Activated naive CD4-positive, alpha-beta T cell treated with anti-CD3 and anti-CD28 coated beads, Interleukin-2, amount 50 U/mL, for 24 hours (primary cell): ENCODE results near the gene GIMAP1.

Source experiments
- H3K27ac Mint-ChIP-seq: one replicate; pipeline ENCODE4 v1.8.0; 2021; ENCODE audit warnings: mild to moderate bottlenecking, mixed read lengths
- H3K27me3 Mint-ChIP-seq: one replicate; pipeline ENCODE4 v1.8.0; 2021; ENCODE audit warnings: mixed read lengths
- H3K36me3 Mint-ChIP-seq: one replicate; pipeline ENCODE4 v1.8.0; 2021; ENCODE audit warnings: mixed read lengths
- H3K4me1 Mint-ChIP-seq: one replicate; pipeline ENCODE4 v1.8.0; 2021; ENCODE audit warnings: mixed read lengths
- H3K4me3 Mint-ChIP-seq: one replicate; pipeline ENCODE4 v1.8.0; 2021; ENCODE audit warnings: mild to moderate bottlenecking, mixed read lengths
- H3K9me3 Mint-ChIP-seq: one replicate; pipeline ENCODE4 v1.8.0; 2021; ENCODE audit warnings: mixed read lengths

GIMAP1 gene

DNA sequence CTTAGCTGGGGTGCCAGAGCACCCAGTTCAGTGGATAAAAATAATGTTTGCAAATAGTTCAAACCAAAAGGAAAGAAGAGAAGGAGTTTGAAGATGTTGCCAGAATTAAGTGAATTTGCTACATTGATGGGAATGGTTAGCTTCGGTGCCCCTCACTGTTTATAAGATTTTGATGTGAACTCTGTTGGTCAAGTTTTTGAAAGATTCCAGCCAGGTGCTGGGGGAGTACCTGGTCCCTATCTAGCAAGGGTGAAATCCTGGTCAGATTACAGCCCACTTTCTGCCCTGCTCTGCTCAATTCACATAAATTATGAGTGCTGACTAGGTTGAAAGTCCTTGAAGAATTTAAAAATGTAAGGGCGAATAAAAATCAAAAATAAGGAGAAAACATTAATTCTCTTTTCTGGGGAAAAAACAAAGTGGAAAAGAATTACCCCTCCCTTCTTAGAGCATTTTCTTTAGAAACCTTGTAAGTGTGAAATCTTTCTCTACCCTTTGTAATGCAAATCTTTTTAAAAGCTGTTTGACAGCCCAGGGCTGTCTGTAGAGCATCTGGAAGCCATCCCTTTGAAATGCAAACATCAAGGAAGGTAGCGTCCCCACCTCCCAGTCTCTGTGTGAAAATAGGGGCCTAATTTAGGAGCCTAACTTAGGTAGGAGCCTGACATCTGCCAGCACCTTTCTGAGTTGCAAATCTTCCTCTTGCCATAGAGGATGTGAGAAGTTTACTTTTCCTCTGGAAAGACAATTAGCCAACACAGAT is 19.4 kb downstream of the GIMAP1 start:
- H3K36me3 Mint-ChIP-seq, result peaks cover 18% of the 10 kb centered on the region
- peak overlapping the region; percentile 99 for H3K27ac Mint-ChIP-seq
- no peaks in the 10 kb centered on the region for H3K27me3 Mint-ChIP-seq
- H3K4me1 Mint-ChIP-seq, result peaks cover 72% of the 10 kb centered on the region
- H3K4me3 Mint-ChIP-seq, result peak overlapping the region; percentile 95
- H3K9me3 Mint-ChIP-seq, result peaks cover 6% of the 10 kb centered on the region

DNA sequence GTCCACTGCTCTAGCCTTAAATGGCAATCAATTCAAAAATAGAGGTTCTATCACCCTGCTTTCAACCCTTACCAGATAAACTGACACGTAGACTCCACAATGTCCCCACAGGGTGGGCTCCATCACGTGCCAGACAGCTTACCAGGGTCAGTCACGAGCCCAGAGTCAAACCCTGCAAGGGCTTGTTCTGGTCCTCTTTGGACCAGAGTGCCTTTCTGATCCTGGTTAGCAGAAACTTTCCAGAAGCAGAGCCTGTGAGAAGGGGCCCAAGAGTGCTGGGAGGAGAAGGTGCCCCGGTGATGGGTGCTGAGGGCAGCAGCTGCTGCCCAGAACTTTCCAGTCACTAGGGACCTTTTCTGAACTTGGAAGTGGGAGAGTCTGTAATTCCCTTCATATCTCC is 20.5 kb downstream of the GIMAP1 start:
- peak overlapping the region; percentile 95 for H3K4me3 Mint-ChIP-seq
- H3K27ac Mint-ChIP-seq, result peak overlapping the region; percentile 99
- H3K36me3 Mint-ChIP-seq, result peaks cover 26% of the 10 kb centered on the region
- no peaks in the 10 kb centered on the region for H3K27me3 Mint-ChIP-seq
- H3K4me1 Mint-ChIP-seq, result peaks cover 74% of the 10 kb centered on the region
- peaks cover 2% of the 10 kb centered on the region for H3K9me3 Mint-ChIP-seq

DNA sequence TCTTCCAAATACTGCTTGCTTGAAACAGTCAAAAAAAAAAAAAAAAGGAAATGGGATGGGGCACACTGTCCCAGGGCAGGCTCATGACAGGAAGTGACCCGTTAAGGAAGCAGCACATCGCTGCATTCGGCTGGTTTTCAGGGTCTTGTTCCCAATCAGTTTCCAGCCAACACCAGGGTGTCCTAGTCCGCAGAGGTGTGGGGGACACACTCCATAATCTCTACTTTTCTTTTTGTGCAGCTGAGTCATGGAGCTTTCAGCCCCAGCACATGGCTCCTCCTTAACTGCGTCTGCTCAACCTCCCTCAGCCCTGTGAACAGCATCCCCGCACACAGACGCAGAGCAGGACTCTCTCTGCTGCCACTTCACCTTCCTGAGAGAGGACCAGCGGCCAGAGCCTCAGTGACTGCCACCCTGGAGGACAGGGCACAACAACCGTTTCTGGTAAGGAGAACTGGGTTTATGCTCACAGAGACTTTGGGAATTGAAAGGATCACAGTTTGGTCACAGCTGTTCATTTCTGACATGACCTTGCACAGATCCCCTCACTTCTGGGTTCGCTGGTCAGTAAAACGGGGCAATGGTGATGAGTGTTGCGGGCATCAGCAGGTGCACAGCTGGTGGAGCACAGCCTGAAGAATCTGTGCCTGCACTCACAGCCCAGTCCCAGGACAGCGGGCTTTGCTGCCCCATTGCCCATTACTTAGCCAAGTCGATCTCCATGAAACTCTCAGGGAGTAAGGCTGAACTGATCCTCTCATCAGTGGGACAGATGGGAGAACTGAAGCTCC is 21.0 kb downstream of the GIMAP1 start, which contains the start of gene GIMAP5:
TSS of gene GIMAP5 (plus strand) at position 154 of the 791 bp plus-strand sequence. CDS start 3,467 bp downstream, outside the sequence.
- Mint-ChIP-seq H3K36me3 (peaks cover 32% of the 10 kb centered on the region), H3K27me3 (no peaks in the 10 kb centered on the region), H3K27ac (peak within 1 kb of the TSS; percentile 99), H3K4me1 (peaks cover 74% of the 10 kb centered on the region), H3K4me3 (peak within 1 kb of the TSS; percentile 95), H3K9me3 (no peaks in the 10 kb centered on the region)

GRCh38 chr7:150738092-150738491 is 21.7 kb downstream of the GIMAP1 start:
- H3K4me1 Mint-ChIP-seq, result peaks cover 74% of the 10 kb centered on the region
- H3K36me3 Mint-ChIP-seq, result peaks cover 38% of the 10 kb centered on the region
- H3K27me3 Mint-ChIP-seq, result no peaks in the 10 kb centered on the region
- H3K4me3 Mint-ChIP-seq, result peak overlapping the region; percentile 95
- peak overlapping the region; percentile 99 for H3K27ac Mint-ChIP-seq
- no peaks in the 10 kb centered on the region for H3K9me3 Mint-ChIP-seq

DNA sequence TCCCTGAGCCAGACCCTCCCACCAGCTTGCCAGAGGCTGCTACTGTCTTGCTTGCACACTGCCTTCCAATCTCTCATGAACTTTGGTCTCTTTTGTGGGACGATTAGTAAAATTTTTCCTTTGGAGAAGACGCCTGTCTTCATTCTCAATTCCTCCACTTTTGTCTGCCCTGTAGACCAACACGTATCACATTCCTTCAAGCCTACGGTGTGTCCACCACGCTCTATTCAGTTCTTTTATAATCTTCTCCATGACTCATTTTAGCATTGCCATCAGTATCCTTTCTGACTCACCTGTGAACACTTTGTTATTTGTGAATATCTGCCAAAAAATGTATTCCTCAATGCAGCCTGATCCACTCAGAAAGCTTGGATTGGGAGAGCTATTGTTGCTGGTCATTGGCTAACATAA is 22.2 kb downstream of the GIMAP1 start:
- H3K9me3 Mint-ChIP-seq, result no peaks in the 10 kb centered on the region
- peak overlapping the region; percentile 99 for H3K27ac Mint-ChIP-seq
- peak overlapping the region; percentile 95 for H3K4me3 Mint-ChIP-seq
- no peaks in the 10 kb centered on the region for H3K27me3 Mint-ChIP-seq
- H3K4me1 Mint-ChIP-seq, result peaks cover 74% of the 10 kb centered on the region
- H3K36me3 Mint-ChIP-seq, result peaks cover 41% of the 10 kb centered on the region

- H3K9me3 Mint-ChIP-seq, result no peaks in the 10 kb centered on the region
- H3K36me3 Mint-ChIP-seq, result peaks cover 43% of the 10 kb centered on the region
- H3K27ac Mint-ChIP-seq, result peak overlapping the region; percentile 99
- peak overlapping the region; percentile 95 for H3K4me3 Mint-ChIP-seq
- H3K27me3 Mint-ChIP-seq, result no peaks in the 10 kb centered on the region
- peaks cover 74% of the 10 kb centered on the region for H3K4me1 Mint-ChIP-seq
These were observed 22.6 kb downstream of the GIMAP1 start for GRCh38 chr7:150739033-150739432.

- Mint-ChIP-seq H3K27ac (peak overlapping the region; percentile 99), H3K27me3 (no peaks in the 10 kb centered on the region), H3K4me1 (peaks cover 74% of the 10 kb centered on the region), H3K9me3 (no peaks in the 10 kb centered on the region), H3K4me3 (peak overlapping the region; percentile 95), H3K36me3 (peaks cover 50% of the 10 kb centered on the region)
These were observed 23.6 kb downstream of the GIMAP1 start for GRCh38 chr7:150740053-150740452.

- Mint-ChIP-seq H3K4me1 (peaks cover 77% of the 10 kb centered on the region), H3K27me3 (no peaks in the 10 kb centered on the region), H3K9me3 (no peaks in the 10 kb centered on the region), H3K36me3 (peaks cover 54% of the 10 kb centered on the region), H3K4me3 (peak overlapping the region; percentile 95), H3K27ac (peak overlapping the region; percentile 99)
These were observed 26.0 kb downstream of the GIMAP1 start for GRCh38 chr7:150742286-150742968.

DNA sequence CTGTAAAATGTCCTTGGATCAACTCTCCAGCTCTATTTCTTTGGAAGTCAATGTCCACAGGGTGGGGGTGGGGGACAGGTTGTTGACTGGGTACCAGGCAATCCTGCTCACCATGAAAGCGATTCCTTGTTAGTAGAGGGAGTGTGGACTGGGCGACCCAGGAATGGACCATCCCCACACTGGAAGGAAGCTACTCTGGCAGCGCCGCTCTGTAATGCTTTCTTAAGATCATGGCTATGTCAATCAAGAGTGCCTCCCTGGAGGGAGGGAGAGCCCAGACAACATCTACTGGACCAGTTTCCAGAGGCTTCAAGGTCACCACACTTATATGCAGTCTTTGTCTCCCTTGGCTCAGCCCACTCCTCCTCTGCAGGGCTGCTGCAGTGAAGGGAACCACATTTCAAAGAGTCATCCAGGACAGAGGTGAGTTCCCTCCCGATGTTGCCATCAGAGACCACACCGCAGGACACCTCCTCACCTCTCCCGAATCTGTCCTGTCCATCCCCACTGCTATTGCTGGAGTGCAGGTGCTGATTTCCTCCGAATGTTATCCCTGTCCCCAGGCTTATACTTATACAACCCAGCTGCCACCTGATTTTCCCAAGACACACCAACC is 27.7 kb downstream of the GIMAP1 start:
- peak overlapping the region; percentile 99 for H3K27ac Mint-ChIP-seq
- H3K4me1 Mint-ChIP-seq, result peaks cover 94% of the 10 kb centered on the region
- peak overlapping the region; percentile 95 for H3K4me3 Mint-ChIP-seq
- H3K27me3 Mint-ChIP-seq, result no peaks in the 10 kb centered on the region
- H3K9me3 Mint-ChIP-seq, result no peaks in the 10 kb centered on the region
- H3K36me3 Mint-ChIP-seq, result peaks cover 52% of the 10 kb centered on the region

GRCh38 chr7:150745086-150745485 is 28.7 kb downstream of the GIMAP1 start:
- H3K4me3 Mint-ChIP-seq, result peak overlapping the region; percentile 95
- peaks cover 46% of the 10 kb centered on the region for H3K36me3 Mint-ChIP-seq
- peaks cover 97% of the 10 kb centered on the region for H3K4me1 Mint-ChIP-seq
- H3K27me3 Mint-ChIP-seq, result no peaks in the 10 kb centered on the region
- H3K9me3 Mint-ChIP-seq, result no peaks in the 10 kb centered on the region
- peak overlapping the region; percentile 97 for H3K27ac Mint-ChIP-seq

GRCh38 chr7:150745876-150746275 is 29.5 kb downstream of the GIMAP1 start:
- H3K27ac Mint-ChIP-seq, result peak overlapping the region; percentile 97
- H3K9me3 Mint-ChIP-seq, result peaks cover 4% of the 10 kb centered on the region
- H3K36me3 Mint-ChIP-seq, result peaks cover 39% of the 10 kb centered on the region
- no peaks in the 10 kb centered on the region for H3K27me3 Mint-ChIP-seq
- H3K4me3 Mint-ChIP-seq, result peak overlapping the region; percentile 95
- H3K4me1 Mint-ChIP-seq, result peaks cover 97% of the 10 kb centered on the region

DNA sequence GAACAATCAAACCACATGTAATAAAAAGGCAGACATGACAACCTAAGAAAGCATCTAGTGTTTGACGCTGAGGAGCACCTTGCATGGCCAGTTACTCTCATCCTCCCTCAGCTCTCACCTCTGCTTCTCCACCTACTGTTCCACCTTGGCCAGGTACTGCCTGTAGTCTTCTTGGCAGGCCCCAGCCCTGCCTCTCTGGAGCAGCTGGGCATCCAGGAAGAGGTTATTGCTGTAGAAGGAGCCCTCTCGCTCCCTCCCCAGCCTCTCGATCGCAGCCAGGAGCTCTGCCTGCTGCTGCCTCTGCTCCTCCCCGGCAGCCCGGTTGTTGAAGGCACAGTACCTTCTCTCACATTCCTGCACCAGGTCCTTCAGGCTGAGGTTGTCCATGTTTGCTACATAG is 30.5 kb downstream of the GIMAP1 start:
- peaks cover 29% of the 10 kb centered on the region for H3K36me3 Mint-ChIP-seq
- H3K27me3 Mint-ChIP-seq, result no peaks in the 10 kb centered on the region
- H3K9me3 Mint-ChIP-seq, result peaks cover 4% of the 10 kb centered on the region
- peak overlapping the region; percentile 82 for H3K4me3 Mint-ChIP-seq
- peaks cover 94% of the 10 kb centered on the region for H3K4me1 Mint-ChIP-seq
- peak overlapping the region; percentile 97 for H3K27ac Mint-ChIP-seq

GRCh38 chr7:150748376-150748775 is 32.0 kb downstream of the GIMAP1 start:
- Mint-ChIP-seq H3K27me3 (no peaks in the 10 kb centered on the region), H3K4me1 (peaks cover 94% of the 10 kb centered on the region), H3K36me3 (peaks cover 15% of the 10 kb centered on the region), H3K9me3 (peaks cover 4% of the 10 kb centered on the region), H3K27ac (peak overlapping the region; percentile 97), H3K4me3 (peak overlapping the region; percentile 66)

DNA sequence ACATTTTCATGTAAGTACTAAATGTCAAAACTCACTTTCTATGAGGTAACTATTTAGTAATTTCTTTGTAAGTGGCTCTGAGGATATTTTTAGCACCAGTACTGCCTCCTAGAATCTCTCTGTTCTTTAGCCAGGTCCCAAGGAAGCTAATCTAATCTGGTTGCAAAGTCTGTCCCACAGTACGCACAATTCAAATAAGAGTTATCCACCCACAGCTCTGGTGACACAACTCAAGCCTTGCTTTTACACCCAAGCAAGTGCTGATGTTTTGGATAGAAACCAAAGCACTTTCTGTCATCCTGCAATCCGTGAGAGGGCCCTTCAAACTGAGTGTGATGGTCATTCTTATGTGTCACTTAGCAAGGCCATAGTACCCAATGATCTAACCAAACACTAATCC is 35.3 kb downstream of the GIMAP1 start:
- Mint-ChIP-seq H3K27me3 (no peaks in the 10 kb centered on the region), H3K4me1 (peaks cover 93% of the 10 kb centered on the region), H3K27ac (peak overlapping the region; percentile 86), H3K9me3 (peaks cover 4% of the 10 kb centered on the region), H3K36me3 (peaks cover 1% of the 10 kb centered on the region), H3K4me3 (peak overlapping the region; percentile 12)

GRCh38 chr7:150753239-150753638 is 36.8 kb downstream of the GIMAP1 start:
- H3K4me3 Mint-ChIP-seq, result no peak overlapping the region
- H3K4me1 Mint-ChIP-seq, result peaks cover 88% of the 10 kb centered on the region
- H3K27me3 Mint-ChIP-seq, result no peaks in the 10 kb centered on the region
- H3K36me3 Mint-ChIP-seq, result peaks cover 1% of the 10 kb centered on the region
- peak overlapping the region; percentile 98 for H3K27ac Mint-ChIP-seq
- H3K9me3 Mint-ChIP-seq, result peaks cover 4% of the 10 kb centered on the region
